GM18499 (cell line): ENCODE data around the gene LRRC23.
"Not testable (repeated sequence)": the region's sequence is repeated elsewhere in the genome, so short reads cannot be mapped to it uniquely, and the experiment has no call there.

Experiments used
- ATAC-seq: cut with Tn5 transposase; IDR thresholded peaks from one replicate; pipeline ENCODE4 v1.9.1; 2021; ENCODE audit warnings: moderate number of reproducible peaks; ENCODE audit not compliant: insufficient read depth, unreplicated experiment

Gene LRRC23, protein sequence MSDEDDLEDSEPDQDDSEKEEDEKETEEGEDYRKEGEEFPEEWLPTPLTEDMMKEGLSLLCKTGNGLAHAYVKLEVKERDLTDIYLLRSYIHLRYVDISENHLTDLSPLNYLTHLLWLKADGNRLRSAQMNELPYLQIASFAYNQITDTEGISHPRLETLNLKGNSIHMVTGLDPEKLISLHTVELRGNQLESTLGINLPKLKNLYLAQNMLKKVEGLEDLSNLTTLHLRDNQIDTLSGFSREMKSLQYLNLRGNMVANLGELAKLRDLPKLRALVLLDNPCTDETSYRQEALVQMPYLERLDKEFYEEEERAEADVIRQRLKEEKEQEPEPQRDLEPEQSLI

DNA sequence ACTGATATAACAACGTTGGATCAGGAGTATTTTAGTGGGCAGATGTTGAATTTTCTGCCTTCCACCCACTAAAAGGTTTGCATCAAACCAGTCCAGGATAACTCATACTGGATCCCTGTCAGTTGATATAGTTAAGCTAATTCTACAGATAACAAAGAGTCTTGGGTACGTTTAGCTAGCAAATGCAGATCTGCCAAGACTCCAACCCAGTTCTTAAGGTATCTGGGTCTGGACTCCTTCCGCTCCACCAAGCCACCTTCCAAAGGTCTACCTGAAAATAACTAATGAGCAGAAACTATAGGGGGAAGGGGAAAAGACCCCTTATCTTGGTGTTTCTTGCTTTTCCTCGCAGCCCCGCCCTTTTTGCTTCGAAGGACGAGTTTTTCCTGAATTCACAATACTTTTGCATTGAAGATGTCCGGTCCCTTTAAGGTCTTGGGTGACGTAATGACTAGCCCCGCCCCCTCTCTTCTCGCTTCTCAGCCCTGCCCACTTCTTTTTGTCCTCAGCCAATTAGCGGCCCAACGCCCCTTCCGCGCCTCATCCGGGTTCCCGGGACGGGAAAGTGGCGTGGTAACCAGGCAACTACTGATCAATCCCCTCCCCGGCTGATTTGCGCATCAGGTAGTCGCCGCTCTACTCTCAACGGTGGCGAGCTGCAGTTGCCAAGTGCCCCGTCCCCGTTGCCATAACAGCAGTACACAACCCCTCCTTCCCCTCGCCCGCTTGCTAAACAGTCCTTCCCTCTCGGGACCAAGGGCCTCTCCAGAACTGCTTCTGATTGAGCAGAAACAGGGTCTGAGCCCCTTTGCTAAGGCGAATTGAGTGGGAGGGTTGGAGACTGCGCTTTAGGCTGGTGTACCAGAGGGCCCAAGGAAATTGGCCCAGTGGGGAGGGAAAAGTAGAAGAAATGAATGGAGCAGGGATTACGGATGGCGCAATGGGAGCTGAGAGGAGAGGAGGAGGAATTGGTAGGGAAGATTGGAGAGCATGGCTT, at the start of gene LRRC23:
LRRC23 (plus strand) TSS at position 543 of the 997 bp plus-strand sequence. CDS start 812 bp downstream, outside the sequence.
- peak; percentile 80 for ATAC-seq

DNA sequence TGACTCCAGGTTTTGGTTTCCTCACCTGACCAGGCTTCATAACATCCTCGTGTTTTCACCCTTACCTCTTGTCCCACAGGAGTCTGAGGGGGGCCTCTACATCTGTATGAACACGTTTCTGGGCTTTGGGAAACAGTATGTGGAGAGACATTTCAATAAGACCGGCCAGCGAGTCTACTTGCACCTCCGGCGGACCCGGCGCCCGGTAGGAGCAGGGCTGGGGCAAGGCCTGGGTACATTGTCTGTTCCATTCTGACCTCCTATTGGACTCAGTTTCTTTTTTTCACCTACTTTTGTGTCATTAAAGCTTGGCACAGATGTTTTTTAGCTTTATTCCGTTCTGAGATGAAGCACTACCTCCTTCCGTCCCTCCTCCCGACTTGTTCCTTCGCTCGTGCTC, 49.3 kb upstream of the LRRC23 start:
- no peak for ATAC-seq

DNA sequence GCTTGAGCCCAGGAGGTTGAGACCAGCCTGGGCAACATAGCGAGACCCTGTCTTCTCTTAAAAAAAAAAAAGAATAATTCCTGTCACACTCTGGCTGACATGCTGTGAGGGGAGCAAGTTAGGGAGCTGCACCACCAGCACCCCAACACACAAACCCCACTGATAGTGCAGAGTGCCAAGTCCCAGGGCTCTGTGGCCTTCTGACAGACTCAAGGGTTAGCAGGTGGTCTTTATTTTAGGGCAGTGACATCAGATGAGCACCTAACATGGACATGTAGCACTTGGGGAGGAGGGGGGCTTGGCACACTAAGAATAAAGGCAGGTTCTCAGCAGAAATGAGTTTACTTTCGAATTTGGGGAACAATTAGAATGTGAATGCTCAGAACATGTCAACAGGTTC, 45.8 kb upstream of the LRRC23 start:
- no peak for ATAC-seq

DNA sequence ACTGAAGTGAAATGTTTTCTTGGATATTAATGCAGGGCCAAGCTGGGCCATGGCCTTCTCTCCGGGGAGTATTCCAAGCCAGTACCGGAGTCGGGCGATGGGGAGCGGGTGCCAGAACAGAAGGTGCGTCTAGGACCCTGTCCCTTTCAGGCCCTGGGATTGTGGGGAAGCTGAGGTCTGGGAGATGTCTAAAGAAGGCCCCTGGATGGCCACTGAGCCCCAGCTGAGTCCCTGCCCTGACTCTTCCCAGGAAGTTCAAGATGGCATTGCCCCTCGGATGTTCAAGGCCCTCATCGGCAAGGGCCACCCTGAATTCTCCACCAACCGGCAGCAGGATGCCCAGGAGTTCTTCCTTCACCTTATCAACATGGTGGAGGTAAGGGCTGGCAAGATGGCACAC, 44.5 kb upstream of the LRRC23 start:
- ATAC-seq = no peak

DNA sequence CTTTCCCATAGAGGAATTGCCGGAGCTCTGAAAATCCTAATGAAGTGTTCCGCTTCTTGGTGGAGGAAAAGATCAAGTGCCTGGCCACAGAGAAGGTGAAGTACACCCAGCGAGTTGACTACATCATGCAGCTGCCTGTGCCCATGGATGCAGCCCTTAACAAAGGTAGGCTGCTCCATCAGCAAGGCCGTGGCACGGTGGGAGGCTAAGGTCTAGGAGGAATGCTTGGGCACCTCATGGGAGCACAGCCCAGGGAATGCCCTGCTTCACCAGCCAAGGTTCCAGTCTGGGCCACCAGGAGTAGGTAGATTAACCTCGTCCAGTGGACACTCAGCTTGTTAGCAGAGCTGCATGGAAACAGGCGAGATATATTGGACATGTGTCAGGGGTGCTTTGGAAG, 43.7 kb upstream of the LRRC23 start:
- no peak for ATAC-seq

DNA sequence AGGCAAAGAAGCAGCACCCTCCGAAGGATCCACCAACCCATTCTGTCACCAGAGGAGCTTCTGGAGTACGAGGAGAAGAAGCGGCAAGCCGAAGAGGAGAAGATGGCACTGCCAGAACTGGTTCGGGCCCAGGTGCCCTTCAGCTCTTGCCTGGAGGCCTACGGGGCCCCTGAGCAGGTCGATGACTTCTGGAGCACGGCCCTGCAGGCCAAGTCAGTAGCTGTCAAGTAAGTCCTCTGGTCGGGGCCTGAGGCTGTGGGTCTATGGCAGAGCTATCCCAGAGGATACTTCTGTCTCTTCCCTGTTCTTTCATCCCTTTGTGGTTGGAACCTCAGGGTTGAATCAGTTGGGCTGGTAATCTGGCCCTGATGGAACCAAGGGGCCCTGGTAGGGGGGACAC, 43.2 kb upstream of the LRRC23 start:
- ATAC-seq = no peak

DNA sequence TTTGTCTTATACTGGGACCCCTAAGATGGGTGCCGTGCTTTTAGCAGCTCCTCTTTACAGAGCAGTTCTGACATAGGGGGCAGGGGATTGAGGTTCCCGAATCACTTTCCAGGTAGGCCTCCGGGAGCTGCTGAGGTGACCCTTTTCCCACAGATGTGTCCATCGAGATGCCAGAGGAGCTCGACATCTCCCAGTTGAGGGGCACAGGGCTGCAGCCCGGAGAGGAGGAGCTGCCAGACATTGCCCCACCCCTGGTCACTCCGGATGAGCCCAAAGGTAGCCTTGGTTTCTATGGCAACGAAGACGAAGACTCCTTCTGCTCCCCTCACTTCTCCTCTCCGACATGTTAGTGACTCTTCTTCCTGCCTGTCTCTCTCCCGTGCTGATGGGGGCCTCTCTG, 41.6 kb upstream of the LRRC23 start:
- ATAC-seq = no peak

DNA sequence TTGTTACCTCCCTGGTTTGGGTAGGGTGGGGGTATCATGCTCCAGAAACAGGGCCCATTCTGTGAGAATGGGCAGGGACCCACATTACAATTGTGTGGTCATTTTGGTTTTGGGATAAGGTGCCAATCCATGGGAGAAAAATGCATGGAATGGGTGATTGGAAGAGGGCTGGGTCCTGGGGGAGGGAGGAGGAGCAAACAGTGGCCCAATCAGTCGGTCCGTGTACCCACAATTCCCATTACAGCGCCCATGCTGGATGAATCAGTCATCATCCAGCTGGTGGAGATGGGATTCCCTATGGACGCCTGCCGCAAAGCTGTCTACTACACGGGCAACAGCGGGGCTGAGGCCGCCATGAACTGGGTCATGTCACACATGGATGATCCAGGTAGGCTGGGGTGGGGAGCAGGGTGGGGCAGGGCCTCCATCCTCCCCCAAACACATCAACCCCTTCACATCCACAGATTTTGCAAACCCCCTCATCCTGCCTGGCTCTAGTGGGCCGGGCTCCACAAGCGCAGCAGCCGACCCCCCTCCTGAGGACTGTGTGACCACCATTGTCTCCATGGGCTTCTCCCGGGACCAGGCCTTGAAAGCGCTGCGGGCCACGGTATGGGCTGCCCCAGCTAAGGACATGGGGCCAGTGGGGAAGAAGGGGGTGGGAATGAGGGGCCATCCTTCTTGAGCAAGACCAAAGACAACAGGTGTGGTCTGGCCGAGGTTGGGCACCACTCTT, 40.9 kb upstream of the LRRC23 start:
- no peak for ATAC-seq

DNA sequence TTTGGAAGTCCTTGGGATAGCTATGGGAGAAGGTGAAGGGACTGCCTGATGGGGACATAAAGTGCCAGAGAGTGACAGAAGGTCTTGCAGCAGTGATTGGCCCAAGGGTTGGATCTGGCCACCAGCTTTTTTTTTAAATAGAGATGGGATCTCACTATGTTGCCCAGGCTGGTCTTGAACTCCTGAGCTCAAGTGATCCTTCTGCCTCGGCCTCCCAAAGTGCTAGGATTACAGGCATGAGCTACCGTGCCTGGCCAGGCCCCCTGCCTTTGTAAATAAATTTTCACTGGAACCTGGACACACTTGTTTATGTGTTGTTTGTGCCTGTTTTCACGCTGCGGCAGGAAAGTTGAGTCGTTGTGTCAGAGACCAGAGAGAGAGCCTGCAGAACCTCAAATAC, 39.3 kb upstream of the LRRC23 start:
- ATAC-seq = not testable (repeated sequence)

DNA sequence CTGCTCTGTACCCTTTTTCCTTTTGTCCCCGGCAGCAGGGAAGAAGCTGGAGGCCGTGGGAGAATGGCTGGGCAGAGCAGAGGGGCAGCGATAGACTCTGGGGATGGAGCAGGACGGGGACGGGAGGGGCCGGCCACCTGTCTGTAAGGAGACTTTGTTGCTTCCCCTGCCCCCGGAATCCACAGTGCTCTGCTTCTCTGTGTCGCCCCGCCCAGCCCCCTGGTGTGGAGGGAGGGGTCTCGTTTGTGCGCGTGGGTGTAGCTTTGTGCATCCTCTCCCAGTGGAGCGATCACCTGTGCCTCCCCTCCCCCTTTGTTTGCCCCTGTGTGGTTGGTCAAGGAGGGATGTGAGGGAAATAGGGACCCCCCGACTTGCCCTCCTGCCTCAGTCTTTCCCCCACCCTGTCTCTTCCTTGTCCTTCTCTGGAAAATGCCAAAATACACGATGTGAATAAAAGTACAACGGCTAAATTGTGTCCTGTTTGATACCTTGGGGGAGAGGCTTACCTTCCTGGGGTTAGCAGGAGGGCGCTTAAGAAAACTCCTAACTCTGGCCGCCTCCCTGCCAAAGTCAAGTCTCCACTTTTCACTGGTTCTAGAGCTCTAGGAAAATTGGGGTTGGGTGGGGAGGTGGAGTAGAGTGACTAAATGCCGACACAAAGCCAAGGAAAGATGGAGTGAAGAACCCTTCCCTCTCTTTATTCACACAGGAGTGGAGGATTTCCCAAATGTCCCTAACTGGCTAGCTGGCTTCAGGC, 38.3 kb upstream of the LRRC23 start:
- no peak for ATAC-seq

DNA sequence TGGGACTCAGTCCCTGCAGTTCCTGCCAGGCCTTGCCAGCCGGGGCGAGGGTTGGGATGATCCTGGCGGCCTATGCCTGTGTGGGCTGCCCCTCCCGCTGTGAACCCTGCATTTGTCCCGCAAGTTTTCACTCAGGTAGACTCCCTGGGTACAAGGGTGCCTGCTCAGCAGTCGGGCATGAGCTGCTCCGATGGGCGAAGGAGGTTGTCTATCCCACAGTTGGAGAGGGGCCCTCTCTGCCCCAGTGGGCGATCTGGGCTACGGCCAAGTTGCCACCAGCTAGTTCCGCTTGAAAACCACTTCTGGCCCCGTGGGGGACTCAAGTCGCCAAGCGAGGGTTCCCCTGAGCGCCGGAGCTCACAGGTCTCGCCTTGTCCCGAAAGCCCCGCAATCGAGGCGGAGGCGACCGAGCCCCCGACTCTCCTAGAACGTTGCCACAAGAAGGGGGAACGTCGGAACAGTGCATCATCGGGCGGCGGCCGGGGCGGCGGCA, 37.7 kb upstream of the LRRC23 start:
- ATAC-seq = no peak

DNA sequence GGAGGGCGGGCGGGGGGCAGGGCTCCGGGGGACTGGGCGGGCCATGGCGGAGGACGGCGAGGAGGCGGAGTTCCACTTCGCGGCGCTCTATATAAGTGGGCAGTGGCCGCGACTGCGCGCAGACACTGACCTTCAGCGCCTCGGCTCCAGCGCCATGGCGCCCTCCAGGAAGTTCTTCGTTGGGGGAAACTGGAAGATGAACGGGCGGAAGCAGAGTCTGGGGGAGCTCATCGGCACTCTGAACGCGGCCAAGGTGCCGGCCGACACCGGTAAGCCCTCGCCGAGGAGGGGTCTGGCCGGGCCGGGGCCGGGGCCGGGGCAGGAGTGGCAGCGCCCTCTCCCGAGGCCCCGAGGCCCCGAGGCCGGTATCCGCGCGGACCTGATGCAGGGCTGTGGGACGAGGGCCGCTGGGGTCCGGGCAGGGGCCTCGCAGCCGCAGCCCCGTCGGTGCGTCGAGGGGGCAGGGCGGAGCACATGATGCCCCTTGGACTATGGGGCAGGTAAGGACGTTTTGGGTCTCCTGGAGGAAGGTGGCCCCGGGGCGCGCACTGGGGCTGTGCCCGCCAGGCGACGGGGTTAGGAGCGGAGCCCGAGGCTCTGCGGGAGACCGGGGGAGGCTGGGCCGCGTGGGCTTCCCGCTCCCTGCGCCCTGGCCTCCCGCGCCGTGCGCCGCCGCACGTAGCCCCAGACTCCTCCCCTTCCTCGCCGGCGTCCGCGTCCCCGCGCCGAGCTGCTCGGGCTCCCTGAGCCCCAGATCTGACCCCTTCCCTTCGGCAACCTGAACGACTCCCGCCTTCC, 37.0 kb upstream of the LRRC23 start, which contains the start of gene TPI1:
TPI1 (plus strand) TSS at position 119 of the 798 bp plus-strand sequence; CDS start at position 155, 36 bp downstream.
- ATAC-seq = no peak

DNA sequence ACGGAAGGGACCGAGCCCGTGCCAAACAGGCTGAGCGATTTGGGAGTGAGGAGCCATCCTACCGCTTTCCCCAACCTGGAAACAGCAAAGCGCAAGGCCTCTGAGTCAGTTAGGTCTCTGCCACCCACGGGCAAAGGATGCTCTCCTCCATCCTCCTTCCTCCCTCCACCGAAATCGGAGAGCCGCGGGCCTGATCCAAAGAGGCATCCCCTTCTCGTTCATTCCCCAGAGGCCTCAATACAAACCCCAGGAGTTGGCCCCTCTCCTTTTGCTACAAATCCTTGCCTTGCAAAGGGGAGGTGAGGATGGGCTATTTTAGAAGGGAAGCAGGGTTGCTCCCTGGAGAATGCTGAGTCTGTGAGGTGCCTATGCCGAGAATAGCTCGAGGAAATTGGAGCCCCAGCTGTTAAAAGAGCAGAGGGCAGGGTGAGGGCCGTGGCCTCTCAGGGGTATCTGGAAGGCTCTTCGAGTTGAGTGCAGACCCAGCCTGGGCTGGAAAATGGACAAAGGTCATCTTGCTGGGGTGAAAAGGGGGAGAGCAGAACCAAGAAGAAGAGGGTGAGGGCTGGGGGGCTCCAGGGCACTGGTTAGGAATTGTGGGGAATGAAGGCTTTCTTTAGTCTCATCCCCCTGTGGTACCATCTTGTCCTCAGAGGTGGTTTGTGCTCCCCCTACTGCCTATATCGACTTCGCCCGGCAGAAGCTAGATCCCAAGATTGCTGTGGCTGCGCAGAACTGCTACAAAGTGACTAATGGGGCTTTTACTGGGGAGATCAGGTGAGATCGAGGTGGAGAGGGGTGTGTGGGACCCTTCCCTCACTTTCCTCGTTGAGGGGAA, 36.2 kb upstream of the LRRC23 start:
- ATAC-seq = no peak

DNA sequence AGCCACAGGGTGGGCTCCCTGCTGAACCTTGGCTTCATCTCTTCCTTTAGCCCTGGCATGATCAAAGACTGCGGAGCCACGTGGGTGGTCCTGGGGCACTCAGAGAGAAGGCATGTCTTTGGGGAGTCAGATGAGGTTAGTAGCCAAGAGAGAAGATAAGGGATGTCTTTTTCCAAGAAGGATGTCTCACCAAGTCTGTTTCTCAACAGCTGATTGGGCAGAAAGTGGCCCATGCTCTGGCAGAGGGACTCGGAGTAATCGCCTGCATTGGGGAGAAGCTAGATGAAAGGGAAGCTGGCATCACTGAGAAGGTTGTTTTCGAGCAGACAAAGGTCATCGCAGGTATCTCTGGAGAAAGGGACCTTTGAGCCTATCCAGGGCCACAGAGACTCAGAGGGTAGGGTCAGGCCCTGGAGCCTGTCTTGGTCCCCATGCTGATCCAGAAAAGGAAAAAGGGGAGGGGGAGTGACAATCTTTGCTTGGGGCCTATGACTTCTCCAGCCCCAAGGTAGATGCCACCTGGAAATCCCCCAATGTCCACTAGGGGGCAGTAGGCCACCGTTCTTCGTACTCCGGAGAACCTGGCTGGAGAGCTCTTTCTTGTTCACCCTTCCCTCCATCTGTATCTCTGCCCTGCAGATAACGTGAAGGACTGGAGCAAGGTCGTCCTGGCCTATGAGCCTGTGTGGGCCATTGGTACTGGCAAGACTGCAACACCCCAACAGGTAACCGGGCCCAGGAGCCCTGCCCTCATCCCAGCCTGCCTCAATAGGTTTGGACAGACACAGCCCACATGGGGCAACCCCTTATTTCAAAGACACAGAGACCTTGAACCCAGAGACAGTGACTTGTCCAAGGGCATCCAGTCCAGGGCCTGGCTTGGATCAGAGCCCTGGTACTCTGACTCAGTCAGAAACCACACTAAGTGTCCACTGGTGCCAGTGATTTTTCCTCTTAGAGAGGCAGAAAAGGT, 35.3 kb upstream of the LRRC23 start:
- no peak for ATAC-seq

DNA sequence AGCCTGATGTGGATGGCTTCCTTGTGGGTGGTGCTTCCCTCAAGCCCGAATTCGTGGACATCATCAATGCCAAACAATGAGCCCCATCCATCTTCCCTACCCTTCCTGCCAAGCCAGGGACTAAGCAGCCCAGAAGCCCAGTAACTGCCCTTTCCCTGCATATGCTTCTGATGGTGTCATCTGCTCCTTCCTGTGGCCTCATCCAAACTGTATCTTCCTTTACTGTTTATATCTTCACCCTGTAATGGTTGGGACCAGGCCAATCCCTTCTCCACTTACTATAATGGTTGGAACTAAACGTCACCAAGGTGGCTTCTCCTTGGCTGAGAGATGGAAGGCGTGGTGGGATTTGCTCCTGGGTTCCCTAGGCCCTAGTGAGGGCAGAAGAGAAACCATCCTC, 34.3 kb upstream of the LRRC23 start:
- not testable (repeated sequence) for ATAC-seq

DNA sequence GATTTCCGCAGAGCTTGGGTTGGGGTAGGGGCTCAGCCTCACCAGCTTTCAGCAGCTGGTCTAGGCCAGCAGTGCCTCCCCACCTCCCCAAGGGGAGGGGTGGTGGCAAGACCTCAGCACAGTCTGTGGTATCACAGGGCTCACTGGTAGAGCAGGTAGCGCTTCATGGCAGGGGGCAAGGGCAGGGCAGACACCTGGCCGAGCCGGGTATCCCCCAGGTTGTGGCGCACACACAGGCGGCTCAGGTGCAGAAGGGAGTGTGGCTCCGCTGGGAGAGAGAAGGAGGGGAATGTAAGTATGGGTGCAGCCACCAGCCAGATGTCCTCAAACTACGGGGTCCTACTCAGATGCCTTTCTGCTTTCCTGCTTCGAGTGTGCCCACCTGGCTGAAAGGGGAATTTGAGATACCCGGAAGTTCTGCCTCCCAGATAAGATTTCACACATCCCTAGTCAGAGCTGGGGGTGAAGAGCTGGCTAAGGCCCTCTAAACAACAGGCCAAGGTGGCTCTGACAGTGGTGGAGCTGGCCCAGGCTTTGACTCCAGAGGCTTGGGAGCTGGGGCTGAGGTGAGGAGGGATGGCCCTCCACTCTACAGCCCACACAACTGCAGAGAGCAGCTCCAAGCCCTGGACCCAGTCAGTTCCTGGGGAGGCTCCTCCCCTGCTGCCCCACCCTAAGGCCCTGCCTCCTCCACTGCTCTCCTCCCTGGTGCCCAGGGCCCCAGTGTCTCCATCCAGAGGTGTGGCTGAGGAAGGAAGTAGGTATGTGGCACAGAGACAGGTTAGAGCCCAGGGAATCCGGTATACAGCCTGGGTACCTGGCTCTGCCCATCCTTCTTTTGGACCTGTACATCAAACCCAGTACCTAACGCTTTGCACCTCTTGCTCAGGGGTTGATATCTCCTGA, 33.3 kb upstream of the LRRC23 start:
- no peak for ATAC-seq
